Endothelial cell (in vitro differentiated cells): ENCODE data around the gene BZW2. TPM values are rescaled to one million over a fixed set of nuclear protein-coding genes. Genes with fewer than 3 reads are reported as not detected.

Experiments used
- DNase-seq: peaks from one replicate; pipeline ENCODE4 v3.0.0; 2021; ENCODE audit warnings: low spot score
- H3K27ac Mint-ChIP-seq: one replicate; pipeline ENCODE4 v1.8.0; 2021; ENCODE audit warnings: mixed read lengths, inconsistent platforms; ENCODE audit not compliant: unreplicated experiment
- H3K27me3 Mint-ChIP-seq: one replicate; pipeline ENCODE4 v1.8.0; 2021; ENCODE audit warnings: mild to moderate bottlenecking, moderate library complexity, mixed read lengths, inconsistent platforms; ENCODE audit not compliant: unreplicated experiment
- H3K36me3 Mint-ChIP-seq: one replicate; pipeline ENCODE4 v1.8.0; 2021; ENCODE audit warnings: mild to moderate bottlenecking, low read depth, mixed read lengths, inconsistent platforms; ENCODE audit not compliant: unreplicated experiment
- H3K4me1 Mint-ChIP-seq: one replicate; pipeline ENCODE4 v1.8.0; 2021; ENCODE audit warnings: mild to moderate bottlenecking, mixed read lengths, inconsistent platforms; ENCODE audit not compliant: unreplicated experiment
- H3K4me3 Mint-ChIP-seq: one replicate; pipeline ENCODE4 v1.8.0; 2021; ENCODE audit warnings: mild to moderate bottlenecking, mixed read lengths, inconsistent platforms; ENCODE audit not compliant: unreplicated experiment
- H3K9me3 Mint-ChIP-seq: one replicate; pipeline ENCODE4 v1.8.0; 2021; ENCODE audit warnings: mixed read lengths, inconsistent platforms; ENCODE audit not compliant: unreplicated experiment
- long read RNA-seq: library from polyadenylated mRNA; unstranded; transcript quantifications from one replicate; pipeline ENCODE4 v2.0.0, GENCODE V29; 2020; ENCODE audit not compliant: unreplicated experiment
- total RNA-seq: library from RNA; stranded (reverse); fragmentation: NEBNext Ultra II Directional; extraction: Animal tissue kit (Norgen Biotek cat#: 25700); gene quantifications from one replicate; pipeline ENCODE4 v1.2.1, GENCODE V29; 2021; ENCODE audit not compliant: unreplicated experiment
- TF ChIP-seq, protein P1 (sequence below): fragments of 200-600 bp; sonication (generic); IDR thresholded peaks from one replicate; pipeline ENCODE4 v1.5.0; 2021; ENCODE audit warnings: antibody characterized with exemption; ENCODE audit not compliant: unreplicated experiment

The BZW2 gene
- 141 TPM for total RNA-seq
- long read RNA-seq, transcript BZW2-207 (12 exons, 1,862 nt): minor isoform, 32 of 220 reads
- long read RNA-seq, transcript BZW2-201 (12 exons, 1,860 nt): major isoform, 168 of 220 reads
- long read RNA-seq, partial matches to known transcripts: 8 of 220 reads
- long read RNA-seq, other reads (novel, unspliced or antisense): 7 of 220 reads

DNA sequence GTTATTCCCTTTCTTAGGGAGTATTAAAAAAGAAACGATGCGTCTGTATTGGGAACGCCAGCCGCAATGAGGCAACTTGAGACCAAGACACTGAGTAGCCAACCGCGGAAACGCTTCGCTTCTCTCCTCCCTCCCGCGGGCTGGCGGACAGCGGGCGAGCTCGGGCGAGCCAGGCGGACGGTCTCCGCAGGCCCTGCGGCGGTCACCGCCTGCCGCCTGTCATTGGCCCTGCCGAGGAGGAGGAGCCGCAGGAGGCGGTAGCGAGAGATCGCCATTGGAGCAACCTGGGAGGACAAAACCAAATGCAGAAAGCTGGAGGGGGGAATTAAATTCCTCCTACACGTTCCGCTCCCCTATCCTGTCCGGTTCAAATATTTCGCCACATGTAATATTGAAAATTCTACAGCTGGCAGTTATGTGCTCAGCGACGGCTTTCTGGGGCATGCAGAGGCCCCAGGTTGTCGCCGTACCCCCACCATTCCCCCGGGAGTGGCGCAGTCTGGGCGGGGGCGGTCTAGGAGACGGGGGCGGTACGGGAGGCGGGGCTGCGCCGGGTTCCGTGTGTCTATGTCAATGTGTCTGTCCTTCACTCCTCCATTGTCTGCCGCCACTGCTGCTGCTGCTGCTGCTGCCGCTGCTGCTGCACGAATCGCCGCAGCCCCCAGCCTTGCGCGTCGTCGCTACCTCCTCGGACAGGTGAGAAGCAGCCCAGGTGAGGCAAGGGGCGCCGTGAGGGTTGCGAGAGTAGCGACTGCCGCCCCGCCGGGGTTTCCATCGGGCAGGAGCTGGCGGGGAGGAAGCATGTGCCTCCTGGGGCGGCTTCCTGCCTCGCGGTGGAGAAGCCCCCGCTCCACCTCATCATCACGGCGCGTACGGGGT lies at the start of gene BZW2, which contains the start of gene ANKMY2:
BZW2 (plus strand) TSS at position 589 of the 879 bp plus-strand sequence. CDS start 19,263 bp downstream, outside the sequence.
ANKMY2 (minus strand) TSS at position 162 of the 879 bp plus-strand sequence. CDS start 181 bp downstream, outside the sequence.
- peak within 1 kb of the TSS; percentile 99 for H3K4me3 Mint-ChIP-seq
- H3K4me1 Mint-ChIP-seq: peaks cover 63% of the 10 kb centered on the region
- H3K27me3 Mint-ChIP-seq: peaks cover 18% of the 10 kb centered on the region
- DNase-seq: peak; percentile 92
- TF ChIP-seq, protein P1, sequence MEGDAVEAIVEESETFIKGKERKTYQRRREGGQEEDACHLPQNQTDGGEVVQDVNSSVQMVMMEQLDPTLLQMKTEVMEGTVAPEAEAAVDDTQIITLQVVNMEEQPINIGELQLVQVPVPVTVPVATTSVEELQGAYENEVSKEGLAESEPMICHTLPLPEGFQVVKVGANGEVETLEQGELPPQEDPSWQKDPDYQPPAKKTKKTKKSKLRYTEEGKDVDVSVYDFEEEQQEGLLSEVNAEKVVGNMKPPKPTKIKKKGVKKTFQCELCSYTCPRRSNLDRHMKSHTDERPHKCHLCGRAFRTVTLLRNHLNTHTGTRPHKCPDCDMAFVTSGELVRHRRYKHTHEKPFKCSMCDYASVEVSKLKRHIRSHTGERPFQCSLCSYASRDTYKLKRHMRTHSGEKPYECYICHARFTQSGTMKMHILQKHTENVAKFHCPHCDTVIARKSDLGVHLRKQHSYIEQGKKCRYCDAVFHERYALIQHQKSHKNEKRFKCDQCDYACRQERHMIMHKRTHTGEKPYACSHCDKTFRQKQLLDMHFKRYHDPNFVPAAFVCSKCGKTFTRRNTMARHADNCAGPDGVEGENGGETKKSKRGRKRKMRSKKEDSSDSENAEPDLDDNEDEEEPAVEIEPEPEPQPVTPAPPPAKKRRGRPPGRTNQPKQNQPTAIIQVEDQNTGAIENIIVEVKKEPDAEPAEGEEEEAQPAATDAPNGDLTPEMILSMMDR: no peak
- H3K9me3 Mint-ChIP-seq: no peaks in the 10 kb centered on the region
- peaks cover 16% of the 10 kb centered on the region for H3K36me3 Mint-ChIP-seq
- peak within 1 kb of the TSS; percentile 98 for H3K27ac Mint-ChIP-seq

DNA sequence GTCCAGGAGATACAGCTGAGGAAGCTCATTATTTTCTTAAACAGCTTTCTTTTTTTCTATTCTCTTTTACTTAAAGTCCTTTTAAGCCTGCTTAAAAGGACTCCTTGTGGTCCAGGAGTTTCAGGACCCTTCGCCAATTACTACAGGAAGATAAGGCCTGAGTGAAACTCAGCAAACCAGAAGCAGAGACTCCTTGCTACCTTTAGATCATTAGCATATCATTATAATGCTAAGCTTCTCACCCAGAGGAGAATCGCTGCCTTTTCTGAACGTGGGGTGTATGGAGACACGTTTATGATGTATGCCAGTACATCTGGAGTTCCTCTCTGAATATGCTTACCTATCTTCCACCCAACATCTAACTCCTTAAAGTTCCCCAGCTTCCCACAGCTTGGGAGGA lies 48.0 kb upstream of the BZW2 start:
- DNase-seq: no peak
- Mint-ChIP-seq H3K27me3 (no peaks in the 10 kb centered on the region), H3K9me3 (no peaks in the 10 kb centered on the region), H3K4me3 (no peak overlapping the region), H3K36me3 (peaks cover 13% of the 10 kb centered on the region), H3K4me1 (peaks cover 31% of the 10 kb centered on the region), H3K27ac (peak overlapping the region; percentile 22)
- TF ChIP-seq, protein P1: no peak

DNA sequence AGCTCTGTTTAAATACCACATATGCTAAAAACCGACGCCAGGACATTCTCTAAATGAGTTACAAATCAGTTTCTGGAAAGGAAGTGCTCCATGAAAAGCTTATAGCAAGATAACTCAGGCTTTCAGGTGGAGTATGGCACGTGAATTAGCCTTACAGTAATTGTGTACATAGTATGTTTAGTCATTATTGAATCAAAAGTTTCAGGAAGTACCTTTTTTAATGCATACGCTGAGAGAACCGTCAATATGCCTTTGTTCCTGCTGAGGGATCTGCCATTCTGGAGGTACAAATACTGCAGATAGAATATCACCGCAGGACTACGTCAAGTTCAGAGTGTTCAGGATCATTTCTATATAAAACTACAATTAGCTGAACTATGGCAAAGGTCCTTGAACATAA lies 46.1 kb upstream of the BZW2 start:
- no peak for DNase-seq
- no peaks in the 10 kb centered on the region for H3K9me3 Mint-ChIP-seq
- peaks cover 31% of the 10 kb centered on the region for H3K4me1 Mint-ChIP-seq
- H3K4me3 Mint-ChIP-seq: no peak overlapping the region
- TF ChIP-seq, protein P1: no peak
- peaks cover 19% of the 10 kb centered on the region for H3K36me3 Mint-ChIP-seq
- no peak overlapping the region for H3K27ac Mint-ChIP-seq
- H3K27me3 Mint-ChIP-seq: no peaks in the 10 kb centered on the region

DNA sequence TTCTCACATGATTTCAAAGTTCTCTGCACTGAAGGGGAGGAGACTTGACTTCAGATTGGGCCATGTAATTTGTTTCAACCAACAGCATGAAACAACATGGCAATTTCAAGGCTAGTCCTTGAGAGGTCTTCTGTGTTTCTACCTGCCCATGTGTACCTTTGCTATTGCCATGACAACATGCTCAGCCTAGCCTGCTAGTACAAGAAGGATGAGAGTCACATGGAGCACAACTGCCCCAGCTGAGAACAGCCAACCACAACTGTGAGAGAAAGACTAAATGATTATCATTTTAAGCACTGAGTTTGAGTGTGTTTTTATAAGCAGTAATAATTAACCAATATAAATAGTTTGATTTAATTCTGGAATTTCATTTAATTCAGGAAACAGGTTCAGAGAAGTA lies 42.3 kb upstream of the BZW2 start:
- H3K27ac Mint-ChIP-seq: no peak overlapping the region
- H3K4me3 Mint-ChIP-seq: no peak overlapping the region
- peaks cover 13% of the 10 kb centered on the region for H3K4me1 Mint-ChIP-seq

More for the DNA sequence above, 42.3 kb upstream of the BZW2 start:
- no peak for DNase-seq
- TF ChIP-seq, protein P1: no peak
- Mint-ChIP-seq H3K36me3 (peaks cover 28% of the 10 kb centered on the region), H3K9me3 (no peaks in the 10 kb centered on the region), H3K27me3 (no peaks in the 10 kb centered on the region)
